ENCODE measurements around the gene GPR45.

GRCh38 chr2:105220604-105221003 is 20.9 kb upstream of the GPR45 start:
- no peak for TF ChIP-seq ZFP1 (CRISPR knock-in tag; IDR thresholded peaks at IDR 0.05)
- TF ChIP-seq GABPB1 (CRISPR knock-in tag; IDR thresholded peaks at IDR 0.05) = no peak
- no peak for TF ChIP-seq CREB1 (IDR thresholded peaks at IDR 0.05)
- no peak for TF ChIP-seq CREB1 (CRISPR knock-in tag; IDR thresholded peaks at IDR 0.05)
- no peak for TF ChIP-seq EGR1 (conservative IDR thresholded peaks at IDR 0.05)
- no peak for TF ChIP-seq CEBPB (tag; IDR thresholded peaks at IDR 0.05)
- TF ChIP-seq ZBTB11 (CRISPR knock-in tag; IDR thresholded peaks at IDR 0.05) = no peak
- TF ChIP-seq YBX1 (IDR thresholded peaks at IDR 0.05) = no peak
- TF ChIP-seq SMAD1 (IDR thresholded peaks at IDR 0.05; ENCODE audit: low read depth, low read length, partially characterized antibody) = no peak
- no peak for TF ChIP-seq TAF1 (IDR thresholded peaks at IDR 0.05; ENCODE audit: control insufficient read depth, extremely low read depth, insufficient read depth, low read length, severe bottlenecking)
- no peak for TF ChIP-seq SREBF2 (CRISPR knock-in tag; IDR thresholded peaks at IDR 0.05)
- no peak for TF ChIP-seq ATF6 (CRISPR knock-in tag; IDR thresholded peaks at IDR 0.05)
- TF ChIP-seq CTCF (IDR thresholded peaks at IDR 0.05 in 2 of 3, conservative IDR thresholded peaks at IDR 0.05 in 1 of 3; ENCODE audit: insufficient read depth in 2 of 3, low read depth in 1 of 3, low read length in 3 of 3) = no peak
- TF ChIP-seq ZNF511 (CRISPR knock-in tag; IDR thresholded peaks at IDR 0.05) = no peak

All from K562 (cell line).